Activated T-cell treated with anti-CD3 and anti-CD28 coated beads, Interleukin-2, amount 50 U/mL, for 4 hours (primary cell): ENCODE results near the gene DENND2D. TPM values are rescaled to one million over a fixed set of nuclear protein-coding genes. Genes with fewer than 3 reads are reported as not detected.

ENCODE experiments used
- ATAC-seq, 2 donors: fragments of 200-7000 bp; cut with Tn5 transposase; one replicate each; pipeline ENCODE4 v1.10.0; 2021
- DNase-seq: peaks from one replicate; pipeline ENCODE4 v3.0.0-alpha.2; 2020
- H3K27me3 Mint-ChIP-seq: one replicate; pipeline ENCODE4 v1.8.0; 2021; ENCODE audit warnings: low read depth, mixed read lengths
- H3K36me3 Mint-ChIP-seq: one replicate; pipeline ENCODE4 v1.8.0; 2022; ENCODE audit warnings: mixed read lengths; ENCODE audit not compliant: insufficient read depth
- H3K4me1 Mint-ChIP-seq: one replicate; pipeline ENCODE4 v1.8.0; 2021; ENCODE audit warnings: low read depth, mixed read lengths
- H3K4me3 Mint-ChIP-seq: one replicate; pipeline ENCODE4 v1.8.0; 2021; ENCODE audit warnings: mild to moderate bottlenecking, moderate library complexity, mixed read lengths
- H3K9me3 Mint-ChIP-seq: one replicate; pipeline ENCODE4 v1.8.0; 2021; ENCODE audit warnings: mixed read lengths
- total RNA-seq, 3 donors: library from RNA; stranded (reverse); gene quantifications; one replicate each; pipeline ENCODE4 v1.2.1, GENCODE V29; 2021

DENND2D gene
- total RNA-seq, 3 donors from 2014 or later, result 127 to 158 (median 134) TPM

DNA sequence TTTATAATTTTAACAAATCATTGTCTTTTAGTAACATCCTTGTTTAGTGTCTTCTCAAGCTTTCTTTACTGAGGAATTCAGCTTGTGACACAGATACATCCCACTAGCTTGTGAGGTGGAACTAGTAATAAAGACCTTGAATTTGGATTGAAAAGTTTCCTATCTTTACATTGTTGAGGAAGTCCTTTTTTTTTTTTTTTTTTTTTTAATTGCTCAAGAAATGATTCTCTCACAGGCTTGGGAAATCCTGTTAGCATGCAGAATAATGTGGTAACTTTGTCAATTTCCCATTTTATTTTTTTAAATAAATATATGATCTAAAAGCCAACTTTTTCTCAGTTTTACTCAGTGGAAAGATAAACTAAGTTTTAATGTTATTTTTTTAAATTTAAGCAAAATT is 15.8 kb downstream of the DENND2D start:
- ATAC-seq (no peak), DNase-seq (no peak)
- Mint-ChIP-seq H3K36me3 (peaks cover 65% of the 10 kb centered on the region), H3K9me3 (no peaks in the 10 kb centered on the region), H3K27me3 (no peaks in the 10 kb centered on the region), H3K4me3 (no peak overlapping the region), H3K4me1 (peaks cover 78% of the 10 kb centered on the region)

DNA sequence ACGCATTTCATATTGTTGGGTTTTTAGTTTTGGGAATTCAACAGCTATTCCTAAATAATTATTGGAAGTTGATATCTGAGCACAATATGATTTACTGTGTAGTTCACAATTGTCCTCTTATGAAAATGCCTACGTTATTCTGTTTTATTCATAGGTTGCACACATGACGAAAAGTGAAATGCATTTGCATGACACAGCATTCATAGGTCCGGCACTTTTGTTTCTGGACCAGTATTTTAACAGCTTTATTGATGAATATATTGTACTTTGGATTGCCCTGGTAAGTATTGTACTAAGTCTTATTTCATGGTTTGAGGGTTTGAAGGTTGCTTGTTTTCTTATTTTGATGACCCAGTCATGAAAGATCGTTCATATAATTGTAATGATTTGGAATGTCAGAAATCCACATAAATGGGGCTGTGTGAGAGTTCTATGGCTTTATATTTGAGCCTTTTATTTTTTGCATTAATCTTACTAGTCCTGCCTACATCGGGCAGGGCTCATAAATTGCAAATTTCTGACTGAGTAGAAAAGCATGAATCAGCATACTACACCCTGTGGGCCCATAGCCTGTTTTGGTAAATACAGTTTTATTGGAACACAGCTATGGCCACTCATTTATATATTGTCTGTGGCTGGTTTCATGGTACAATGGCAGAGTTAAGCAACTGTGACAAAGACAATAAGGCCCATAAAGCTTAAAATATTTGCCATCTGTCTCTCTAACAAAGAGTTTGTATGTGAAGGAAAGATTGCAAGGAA is 17.0 kb downstream of the DENND2D start:
- Mint-ChIP-seq H3K36me3 (peaks cover 59% of the 10 kb centered on the region), H3K4me1 (peaks cover 76% of the 10 kb centered on the region), H3K9me3 (no peaks in the 10 kb centered on the region), H3K27me3 (no peaks in the 10 kb centered on the region), H3K4me3 (no peak overlapping the region)
- no peak for DNase-seq
- no peak for ATAC-seq

- no peaks in the 10 kb centered on the region for H3K27me3 Mint-ChIP-seq
- no peak overlapping the region for H3K4me3 Mint-ChIP-seq
- H3K36me3 Mint-ChIP-seq, result peaks cover 49% of the 10 kb centered on the region
- ATAC-seq (no peak), DNase-seq (no peak)
- H3K4me1 Mint-ChIP-seq, result peaks cover 63% of the 10 kb centered on the region
- H3K9me3 Mint-ChIP-seq, result no peaks in the 10 kb centered on the region
Measured at GRCh38 chr1:111182052-111182451, 18.4 kb downstream of the DENND2D start.

DNA sequence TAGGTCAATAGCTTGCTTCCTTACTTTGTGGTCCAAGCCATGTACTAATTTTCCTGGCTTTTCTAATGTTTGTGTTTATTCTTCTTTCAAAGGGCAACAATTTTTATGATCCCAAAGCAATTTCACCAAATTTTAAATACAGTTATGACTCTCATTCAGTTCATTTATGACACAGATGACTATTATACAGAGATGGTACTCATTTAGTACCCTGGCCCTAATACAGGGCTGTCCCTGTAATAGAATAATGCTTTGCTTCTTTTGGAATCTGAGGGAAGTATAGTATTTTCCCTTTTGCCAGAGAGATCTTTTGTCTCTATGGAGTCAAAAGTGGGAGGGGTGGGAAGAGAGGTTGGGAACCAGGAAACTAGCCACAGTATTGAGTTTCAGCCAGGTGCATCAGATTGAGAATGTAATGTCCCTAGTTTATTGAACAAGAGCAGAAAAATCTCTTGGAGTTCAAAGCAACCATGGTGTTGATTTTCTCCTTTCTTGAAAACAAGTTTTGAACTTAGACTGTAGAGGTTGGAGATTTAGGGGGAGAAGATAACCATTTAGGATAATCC is 20.4 kb downstream of the DENND2D start:
- Mint-ChIP-seq H3K27me3 (no peaks in the 10 kb centered on the region), H3K4me1 (peaks cover 46% of the 10 kb centered on the region), H3K4me3 (no peak overlapping the region), H3K9me3 (no peaks in the 10 kb centered on the region), H3K36me3 (peaks cover 38% of the 10 kb centered on the region)
- ATAC-seq, result no peak
- no peak for DNase-seq

GRCh38 chr1:111176678-111177077 is 23.8 kb downstream of the DENND2D start:
- ATAC-seq, result no peak
- DNase-seq, result no peak
- no peak overlapping the region for H3K4me3 Mint-ChIP-seq

DNA sequence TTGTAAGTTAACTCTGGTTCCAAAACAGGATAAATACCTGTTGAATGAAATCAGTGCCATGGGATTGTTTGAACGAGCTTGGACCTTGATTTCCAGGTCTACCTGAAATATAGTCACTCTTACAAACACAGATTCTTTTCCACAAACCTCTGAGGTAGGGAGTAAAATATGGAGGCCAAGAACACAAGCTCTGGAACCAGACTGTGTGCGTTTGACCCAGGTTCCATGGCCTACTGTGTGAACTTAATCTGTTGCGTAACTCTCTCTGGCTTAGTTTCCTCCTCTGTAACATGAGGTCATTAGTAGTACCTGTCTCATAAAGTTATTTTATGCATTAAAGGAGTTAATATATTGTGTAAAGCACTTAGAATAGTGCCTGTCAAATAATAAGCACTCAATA is 25.1 kb downstream of the DENND2D start:
- Mint-ChIP-seq H3K4me1 (peaks cover 35% of the 10 kb centered on the region), H3K9me3 (no peaks in the 10 kb centered on the region), H3K27me3 (no peaks in the 10 kb centered on the region), H3K36me3 (peaks cover 26% of the 10 kb centered on the region), H3K4me3 (no peak overlapping the region)
- DNase-seq (no peak), ATAC-seq (no peak)

More at GRCh38 chr1:111176678-111177077, 23.8 kb downstream of the DENND2D start:
- Mint-ChIP-seq H3K9me3 (no peaks in the 10 kb centered on the region), H3K36me3 (peaks cover 29% of the 10 kb centered on the region), H3K4me1 (peaks cover 42% of the 10 kb centered on the region), H3K27me3 (no peaks in the 10 kb centered on the region)

- Mint-ChIP-seq H3K9me3 (no peaks in the 10 kb centered on the region), H3K27me3 (no peaks in the 10 kb centered on the region), H3K4me3 (no peak overlapping the region), H3K36me3 (peaks cover 21% of the 10 kb centered on the region), H3K4me1 (peaks cover 23% of the 10 kb centered on the region)
- no peak for DNase-seq
- no peak for ATAC-seq
Measured at GRCh38 chr1:111174070-111174469, 26.4 kb downstream of the DENND2D start.

DNA sequence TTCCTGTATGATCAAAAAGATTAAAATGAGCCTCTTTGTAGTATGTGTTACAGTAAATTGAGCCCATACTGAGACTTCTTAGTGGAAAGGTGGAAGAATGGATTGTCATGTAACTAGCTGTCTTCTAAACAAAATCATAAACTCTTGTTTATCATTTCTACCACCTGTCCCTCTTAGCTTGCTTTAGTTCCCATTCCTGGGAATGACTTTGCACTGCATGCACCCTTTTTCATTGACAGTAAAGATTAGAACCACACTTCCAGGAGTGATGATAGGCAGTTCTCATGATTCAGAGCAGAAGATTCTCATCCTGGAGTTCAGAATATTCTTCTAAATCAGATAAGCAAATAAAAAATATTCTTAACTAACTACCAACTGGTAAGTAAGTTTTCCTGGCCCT is 28.0 kb downstream of the DENND2D start:
- ATAC-seq (no peak), DNase-seq (no peak)
- Mint-ChIP-seq H3K4me1 (peaks cover 21% of the 10 kb centered on the region), H3K9me3 (no peaks in the 10 kb centered on the region), H3K36me3 (peaks cover 29% of the 10 kb centered on the region), H3K27me3 (no peaks in the 10 kb centered on the region), H3K4me3 (no peak overlapping the region)

DNA sequence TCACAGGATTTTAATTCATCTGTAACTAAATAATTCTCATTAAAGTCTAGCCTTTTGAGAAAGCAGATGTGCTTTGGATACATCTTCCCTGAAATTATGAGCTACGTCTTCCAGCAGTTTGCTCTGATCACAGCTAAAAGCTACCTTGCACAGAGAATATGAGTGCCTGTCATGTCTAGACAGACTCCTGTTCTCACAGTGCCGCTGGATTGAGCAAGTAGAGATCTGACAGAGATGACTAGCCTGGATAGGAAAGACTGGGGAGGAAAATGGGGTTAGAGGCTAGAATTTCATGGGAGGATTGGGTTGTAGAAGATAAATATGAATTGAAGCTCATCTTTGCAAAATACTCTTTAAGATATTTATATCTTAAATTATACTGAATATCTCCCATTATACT is 36.3 kb downstream of the DENND2D start:
- ATAC-seq (no peak), DNase-seq (no peak)
- H3K36me3 Mint-ChIP-seq, result peaks cover 44% of the 10 kb centered on the region
- no peaks in the 10 kb centered on the region for H3K9me3 Mint-ChIP-seq
- H3K27me3 Mint-ChIP-seq, result no peaks in the 10 kb centered on the region
- no peak overlapping the region for H3K4me3 Mint-ChIP-seq
- peaks cover 5% of the 10 kb centered on the region for H3K4me1 Mint-ChIP-seq

DNA sequence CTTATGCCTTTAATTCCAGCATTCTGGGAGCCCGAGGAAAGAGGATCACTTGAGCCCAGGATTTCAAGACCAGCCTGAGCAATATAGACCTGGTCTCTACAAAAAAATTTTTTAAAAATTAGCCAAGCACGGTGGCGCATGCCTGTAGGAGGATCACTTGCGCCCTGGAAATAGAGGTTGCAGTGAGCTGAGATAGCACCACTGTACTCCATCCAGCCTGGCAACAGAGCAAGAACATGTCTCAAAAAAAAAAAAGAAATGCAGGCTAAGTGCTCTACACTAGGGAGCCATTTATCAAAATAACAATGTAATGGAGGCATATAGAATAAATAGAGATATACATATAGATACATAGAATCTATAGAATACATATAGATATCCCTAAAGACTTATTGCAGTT is 37.1 kb downstream of the DENND2D start:
- Mint-ChIP-seq H3K9me3 (no peaks in the 10 kb centered on the region), H3K36me3 (peaks cover 39% of the 10 kb centered on the region), H3K27me3 (no peaks in the 10 kb centered on the region), H3K4me3 (no peak overlapping the region), H3K4me1 (peaks cover 7% of the 10 kb centered on the region)
- ATAC-seq (no peak), DNase-seq (no peak)

DNA sequence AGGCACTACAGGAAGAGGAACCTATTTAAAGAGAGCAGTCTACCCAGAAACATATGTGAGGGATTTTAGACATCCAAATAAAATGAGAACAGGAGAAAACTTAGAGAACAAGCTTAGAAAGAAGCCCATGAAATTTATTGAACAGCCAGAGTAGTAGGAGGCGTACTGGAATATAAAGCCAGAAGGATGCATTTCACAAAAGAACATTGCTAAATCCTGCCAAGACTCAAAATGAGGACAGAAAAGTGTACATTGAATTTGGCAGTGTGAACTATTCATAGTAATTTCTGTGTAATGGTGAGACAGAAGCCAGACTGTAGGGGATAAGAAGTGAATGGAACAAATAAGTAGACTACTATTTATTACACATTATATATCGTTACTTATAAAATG is 38.0 kb downstream of the DENND2D start:
- DNase-seq (no peak), ATAC-seq (no peak)
- peaks cover 32% of the 10 kb centered on the region for H3K36me3 Mint-ChIP-seq
- H3K27me3 Mint-ChIP-seq, result no peaks in the 10 kb centered on the region
- no peaks in the 10 kb centered on the region for H3K9me3 Mint-ChIP-seq
- H3K4me1 Mint-ChIP-seq, result peaks cover 7% of the 10 kb centered on the region
- H3K4me3 Mint-ChIP-seq, result no peak overlapping the region

GRCh38 chr1:111161843-111162487 is 38.5 kb downstream of the DENND2D start:
- ATAC-seq (no peak), DNase-seq (no peak)
- H3K9me3 Mint-ChIP-seq, result no peaks in the 10 kb centered on the region
- no peaks in the 10 kb centered on the region for H3K27me3 Mint-ChIP-seq
- H3K4me1 Mint-ChIP-seq, result peaks cover 7% of the 10 kb centered on the region
- H3K36me3 Mint-ChIP-seq, result peaks cover 32% of the 10 kb centered on the region
- no peak overlapping the region for H3K4me3 Mint-ChIP-seq

- H3K4me3 Mint-ChIP-seq, result no peak overlapping the region
- no peaks in the 10 kb centered on the region for H3K27me3 Mint-ChIP-seq
- peaks cover 53% of the 10 kb centered on the region for H3K36me3 Mint-ChIP-seq
- DNase-seq (no peak), ATAC-seq (no peak)
- no peaks in the 10 kb centered on the region for H3K9me3 Mint-ChIP-seq
- peaks cover 37% of the 10 kb centered on the region for H3K4me1 Mint-ChIP-seq
Measured at GRCh38 chr1:111157431-111157830, 43.0 kb downstream of the DENND2D start.

GRCh38 chr1:111154021-111154999 is 46.1 kb downstream of the DENND2D start:
- ATAC-seq (no peak), DNase-seq (no peak)
- Mint-ChIP-seq H3K27me3 (no peaks in the 10 kb centered on the region), H3K4me1 (peaks cover 63% of the 10 kb centered on the region), H3K4me3 (no peak overlapping the region), H3K36me3 (peaks cover 58% of the 10 kb centered on the region), H3K9me3 (no peaks in the 10 kb centered on the region)
